ENCODE results near the gene MRTFA. TPM values are rescaled to one million over a fixed set of nuclear protein-coding genes. Genes with fewer than 3 reads are reported as not detected.

Gene MRTFA
- polyA plus RNA-seq, 2 of the 4 experiments (the other 2 are of a cell fraction): 6.8 to 48.3 TPM

DNA sequence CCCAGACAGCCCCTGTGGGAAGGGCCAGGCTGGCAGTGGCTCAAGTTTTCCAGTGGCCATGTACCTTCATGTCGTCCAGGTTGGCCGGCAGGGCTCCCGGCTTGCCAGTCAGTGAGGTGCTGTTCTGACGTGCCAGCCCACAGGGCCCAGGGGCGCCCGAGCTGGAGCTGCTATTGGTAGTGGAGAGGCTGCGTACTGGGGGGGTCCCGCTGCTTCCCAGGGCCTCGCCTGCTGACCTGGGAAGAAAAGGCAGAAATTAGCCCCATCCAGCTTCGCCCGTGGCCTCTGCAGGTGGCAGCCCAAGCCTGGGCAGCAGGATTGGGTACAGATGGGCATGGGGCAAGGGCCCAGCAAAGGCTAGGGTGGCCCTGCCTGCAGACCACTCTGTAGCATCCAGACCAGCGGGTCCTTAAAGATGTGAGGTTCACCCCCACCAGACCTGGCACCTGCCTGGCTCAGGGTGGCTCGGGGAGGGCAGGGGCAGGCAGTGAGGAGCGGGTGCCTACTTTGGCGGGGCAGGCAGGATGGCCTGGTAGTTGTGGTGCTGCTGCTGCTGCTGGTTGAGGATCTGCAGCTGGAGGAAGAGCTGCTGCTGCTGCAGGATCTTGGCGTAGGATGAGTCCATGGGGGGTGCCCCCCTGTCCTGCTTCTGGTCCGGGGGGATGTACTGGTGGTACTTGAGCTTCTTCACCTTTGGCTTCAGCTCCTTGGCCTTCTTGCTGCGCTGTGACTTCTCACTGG lies 216.0 kb downstream of the MRTFA start:
- Histone ChIP-seq H3K27ac (no peak overlapping the region), H3K4me1 (no peaks in the 10 kb centered on the region), H3K4me2 (no peak overlapping the region), H3K4me3 (no peak overlapping the region), H3K9me3 (no peaks in the 10 kb centered on the region)
- no peak for FAIRE-seq
- TF ChIP-seq, protein P1, sequence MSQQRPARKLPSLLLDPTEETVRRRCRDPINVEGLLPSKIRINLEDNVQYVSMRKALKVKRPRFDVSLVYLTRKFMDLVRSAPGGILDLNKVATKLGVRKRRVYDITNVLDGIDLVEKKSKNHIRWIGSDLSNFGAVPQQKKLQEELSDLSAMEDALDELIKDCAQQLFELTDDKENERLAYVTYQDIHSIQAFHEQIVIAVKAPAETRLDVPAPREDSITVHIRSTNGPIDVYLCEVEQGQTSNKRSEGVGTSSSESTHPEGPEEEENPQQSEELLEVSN (IDR thresholded peaks at IDR 0.05; ENCODE audit: borderline replicate concordance, low read depth): no peak
- no peak for TF ChIP-seq RAD21 (conservative IDR thresholded peaks at IDR 0.05 in 1 of 2, IDR thresholded peaks at IDR 0.05 in 1 of 2)
- no peak for TF ChIP-seq ZFP36 (IDR thresholded peaks at IDR 0.05; ENCODE audit: borderline replicate concordance, partially characterized antibody)
- TF ChIP-seq, protein P2, sequence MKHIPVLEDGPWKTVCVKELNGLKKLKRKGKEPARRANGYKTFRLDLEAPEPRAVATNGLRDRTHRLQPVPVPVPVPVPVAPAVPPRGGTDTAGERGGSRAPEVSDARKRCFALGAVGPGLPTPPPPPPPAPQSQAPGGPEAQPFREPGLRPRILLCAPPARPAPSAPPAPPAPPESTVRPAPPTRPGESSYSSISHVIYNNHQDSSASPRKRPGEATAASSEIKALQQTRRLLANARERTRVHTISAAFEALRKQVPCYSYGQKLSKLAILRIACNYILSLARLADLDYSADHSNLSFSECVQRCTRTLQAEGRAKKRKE (CRISPR knock-in tag; IDR thresholded peaks at IDR 0.05; ENCODE audit: low read depth): no peak
- no peak for TF ChIP-seq MAFK (IDR thresholded peaks at IDR 0.05; ENCODE audit: partially characterized antibody)
- TF ChIP-seq BHLHE40 (IDR thresholded peaks at IDR 0.05; ENCODE audit: low read depth, low read length): no peak
- TF ChIP-seq RARB (CRISPR knock-in tag; IDR thresholded peaks at IDR 0.05): no peak
- TF ChIP-seq ZC3H11A (IDR thresholded peaks at IDR 0.05): no peak
- TF ChIP-seq CHD4 (IDR thresholded peaks at IDR 0.05; ENCODE audit: borderline replicate concordance): no peak
- TF ChIP-seq, protein P3, sequence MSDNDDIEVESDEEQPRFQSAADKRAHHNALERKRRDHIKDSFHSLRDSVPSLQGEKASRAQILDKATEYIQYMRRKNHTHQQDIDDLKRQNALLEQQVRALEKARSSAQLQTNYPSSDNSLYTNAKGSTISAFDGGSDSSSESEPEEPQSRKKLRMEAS (IDR thresholded peaks at IDR 0.05): no peak
- TF ChIP-seq, protein P4, sequence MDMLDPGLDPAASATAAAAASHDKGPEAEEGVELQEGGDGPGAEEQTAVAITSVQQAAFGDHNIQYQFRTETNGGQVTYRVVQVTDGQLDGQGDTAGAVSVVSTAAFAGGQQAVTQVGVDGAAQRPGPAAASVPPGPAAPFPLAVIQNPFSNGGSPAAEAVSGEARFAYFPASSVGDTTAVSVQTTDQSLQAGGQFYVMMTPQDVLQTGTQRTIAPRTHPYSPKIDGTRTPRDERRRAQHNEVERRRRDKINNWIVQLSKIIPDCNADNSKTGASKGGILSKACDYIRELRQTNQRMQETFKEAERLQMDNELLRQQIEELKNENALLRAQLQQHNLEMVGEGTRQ (IDR thresholded peaks at IDR 0.05): no peak
- TF ChIP-seq REST (IDR thresholded peaks at IDR 0.05): no peak
- no peak for TF ChIP-seq POLR2A (IDR thresholded peaks at IDR 0.05; ENCODE audit: low read length)
- no peak for TF ChIP-seq HDAC2 (IDR thresholded peaks at IDR 0.05)
- no peak for TF ChIP-seq ESRRA (IDR thresholded peaks at IDR 0.05; ENCODE audit: borderline replicate concordance, low read length)
- TF ChIP-seq SMC3 (IDR thresholded peaks at IDR 0.05): no peak
- TF ChIP-seq EHF (CRISPR knock-in tag; IDR thresholded peaks at IDR 0.05): no peak
- TF ChIP-seq PHF8 (IDR thresholded peaks at IDR 0.05; ENCODE audit: borderline replicate concordance, low read depth): no peak
- no peak for TF ChIP-seq KDM1A (IDR thresholded peaks at IDR 0.05; ENCODE audit: low read depth)
- DNase-seq (ENCODE audit: low read depth in 1 of 2, low spot score in 1 of 2): no peak
- ChIA-PET POLR2A (no interaction called here), CTCF (interaction anchor here (1.2 to 1.8 kb wide), 2 partner anchors 16 to 226 kb away, joined by 3 to 13 read pairs; no protein-coding TSS in a partner anchor)
- 87% methylated on average over 3 of the region's 18 CpGs for WGBS (ENCODE audit: missing lambda C conversion rate)
- ATAC-seq: no peak

DNA sequence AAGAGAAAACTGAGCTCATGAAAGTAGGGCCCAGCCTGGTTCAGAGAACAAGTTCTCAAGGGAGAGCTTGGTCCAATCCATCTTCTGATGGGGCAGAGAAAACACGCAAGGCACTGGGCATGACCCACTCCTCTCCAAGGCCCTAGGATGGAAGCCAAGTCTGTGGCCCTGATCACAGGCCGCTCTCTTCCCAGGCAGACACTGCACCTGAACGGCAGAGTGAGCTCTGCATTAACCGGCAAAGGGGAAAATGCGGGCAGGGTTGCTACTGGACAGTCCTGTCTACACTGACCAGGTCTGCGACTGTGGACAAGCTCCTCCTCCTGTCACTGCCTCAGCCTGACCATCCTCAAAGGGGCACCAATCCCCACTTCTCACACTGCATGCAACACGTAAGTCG lies 216.8 kb downstream of the MRTFA start:
- H3K4me2 ChIP-seq: no peak overlapping the region
- no peak for ATAC-seq
- WGBS (ENCODE audit: missing lambda C conversion rate): 99% methylated on average over 7 of the region's 8 CpGs
- H3K27ac ChIP-seq: no peak overlapping the region
- TF ChIP-seq NR3C1 (IDR thresholded peaks at IDR 0.05) (no peak), CHD2 (IDR thresholded peaks at IDR 0.05; ENCODE audit: low read length, partially characterized antibody) (no peak), TP53 (CRISPR knock-in tag; IDR thresholded peaks at IDR 0.05) (no peak), BCL3 (IDR thresholded peaks at IDR 0.05) (no peak), SMC3 (IDR thresholded peaks at IDR 0.05) (no peak), RAD21 (conservative IDR thresholded peaks at IDR 0.05 in 1 of 2, IDR thresholded peaks at IDR 0.05 in 1 of 2) (no peak), PHF8 (IDR thresholded peaks at IDR 0.05; ENCODE audit: borderline replicate concordance, low read depth) (no peak), NPAS2 (CRISPR knock-in tag; IDR thresholded peaks at IDR 0.05; ENCODE audit: borderline replicate concordance) (no peak), RFX5 (IDR thresholded peaks at IDR 0.05) (no peak), FOSB (CRISPR knock-in tag; IDR thresholded peaks at IDR 0.05) (no peak), HOXA7 (CRISPR knock-in tag; IDR thresholded peaks at IDR 0.05) (no peak)
- TF ChIP-seq, protein P4 (IDR thresholded peaks at IDR 0.05): no peak
- TF ChIP-seq, protein P5, sequence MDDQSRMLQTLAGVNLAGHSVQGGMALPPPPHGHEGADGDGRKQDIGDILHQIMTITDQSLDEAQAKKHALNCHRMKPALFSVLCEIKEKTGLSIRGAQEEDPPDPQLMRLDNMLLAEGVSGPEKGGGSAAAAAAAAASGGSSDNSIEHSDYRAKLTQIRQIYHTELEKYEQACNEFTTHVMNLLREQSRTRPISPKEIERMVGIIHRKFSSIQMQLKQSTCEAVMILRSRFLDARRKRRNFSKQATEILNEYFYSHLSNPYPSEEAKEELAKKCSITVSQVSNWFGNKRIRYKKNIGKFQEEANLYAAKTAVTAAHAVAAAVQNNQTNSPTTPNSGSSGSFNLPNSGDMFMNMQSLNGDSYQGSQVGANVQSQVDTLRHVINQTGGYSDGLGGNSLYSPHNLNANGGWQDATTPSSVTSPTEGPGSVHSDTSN (IDR thresholded peaks at IDR 0.05): no peak
- no peaks in the 10 kb centered on the region for H3K4me1 ChIP-seq
- ChIA-PET POLR2A (no interaction called here), CTCF (interaction anchor here (0.9 to 1.8 kb wide), 3 partner anchors 8 to 227 kb away, joined by 3 to 13 read pairs (median 4); no protein-coding TSS in a partner anchor)
- H3K9me3 ChIP-seq: no peaks in the 10 kb centered on the region
- H3K4me3 ChIP-seq: no peak overlapping the region
- no peak for FAIRE-seq
- DNase-seq (ENCODE audit: low read depth in 1 of 2, low spot score in 1 of 2): no peak

Data from A549 (cell line).